Measurements from ENCODE around the gene SH3GLB1. TPM values are rescaled to one million over a fixed set of nuclear protein-coding genes. Genes with fewer than 3 reads are reported as not detected.

SH3GLB1 gene
- total and polyA plus RNA-seq, 2 donors (not counting 3 experiments of a cell fraction or from before 2014, with no cell fraction given), result 43.7 to 140 TPM

- no peaks in the 10 kb centered on the region for H3K79me2 ChIP-seq (ENCODE audit: control insufficient read depth, insufficient read depth, low read length)
- no peak overlapping the region for H2AFZ ChIP-seq (ENCODE audit: low read depth, low read length)
- ChIA-PET POLR2A (no interaction called here), CTCF (interaction anchor here (1.3 to 2.9 kb wide), 5 partner anchors 10 to 333 kb away, joined by 3 to 15 read pairs (median 12); partner anchors contain the start of gene SH3GLB1)
- no peaks in the 10 kb centered on the region for H3K27me3 ChIP-seq (ENCODE audit: control insufficient read depth in 2 of 2, insufficient read depth in 2 of 2, low read length in 2 of 2)
- BruUV-seq (replicated peaks), result no TSS peak
- TF ChIP-seq EZH2 (IDR thresholded peaks at IDR 0.05; ENCODE audit: borderline replicate concordance, low read depth, low read length, severe bottlenecking) (no peak), MAX (IDR thresholded peaks at IDR 0.05; ENCODE audit: insufficient read depth, insufficient read length) (no peak), POLR2A (IDR thresholded peaks at IDR 0.05; ENCODE audit: low read depth, low read length) (no peak), POLR2AphosphoS5 (IDR thresholded peaks at IDR 0.05; ENCODE audit: insufficient read depth, low read depth, low read length) (no peak), FOS (IDR thresholded peaks at IDR 0.05; ENCODE audit: borderline replicate concordance, insufficient read depth, low read length) (no peak)
- no peaks in the 10 kb centered on the region for H4K20me1 ChIP-seq (replicated peaks; ENCODE audit: control insufficient read depth, extremely low read depth, insufficient read depth, low read length)
- no peak for DNase-seq (ENCODE audit: low read depth, low spot score)
- intact Hi-C loops (cut with micrococcal nuclease) (no loop called here), dilution Hi-C loops (cut with MboI; ENCODE audit: extremely low pct_ligation_motif_present, low sequenced_read_pairs) (no loop called here)
- H3K9me3 ChIP-seq (replicated peaks; ENCODE audit: control insufficient read depth, insufficient read depth, low read length), result no peaks in the 10 kb centered on the region
- H3K4me2 ChIP-seq (ENCODE audit: insufficient read depth, low read length), result no peak overlapping the region
- H3K9ac ChIP-seq (replicated peaks; ENCODE audit: extremely low read depth, insufficient read depth, low read length), result no peak overlapping the region
- no peaks in the 10 kb centered on the region for H3K4me1 ChIP-seq (ENCODE audit: control insufficient read depth, extremely low read depth, insufficient read depth, low read length)
- H3K27ac ChIP-seq (ENCODE audit: insufficient read depth, low read depth, low read length), result no peak overlapping the region
- FAIRE-seq, result no peak
- H3K4me3 ChIP-seq (replicated peaks in 1 of 3; ENCODE audit: insufficient read depth in 1 of 3, low read depth in 1 of 3, low read length in 3 of 3), result no peak overlapping the region
- H3K9me1 ChIP-seq (replicated peaks; ENCODE audit: control insufficient read depth, extremely low read depth, insufficient read depth, low read length), result no peaks in the 10 kb centered on the region
- peaks cover 0 to 3% of the 10 kb centered on the region in 2 experiments for H3K36me3 ChIP-seq (ENCODE audit: control insufficient read depth in 2 of 2, extremely low read depth in 1 of 2, insufficient read depth in 2 of 2, low read length in 2 of 2)
Measured at GRCh38 chr1:86751923-86752322, 47.5 kb downstream of the SH3GLB1 start.

- DNase-seq (ENCODE audit: low read depth, low spot score) (peak; percentile 28), FAIRE-seq (peak; percentile 12)
- Histone ChIP-seq H3K4me3 (replicated peaks in 1 of 3; ENCODE audit: insufficient read depth in 1 of 3, low read depth in 1 of 3, low read length in 3 of 3) (no peak overlapping the region), H3K4me2 (ENCODE audit: insufficient read depth, low read length) (no peak overlapping the region), H2AFZ (ENCODE audit: low read depth, low read length) (no peak overlapping the region), H3K79me2 (ENCODE audit: control insufficient read depth, insufficient read depth, low read length) (no peaks in the 10 kb centered on the region), H3K27ac (ENCODE audit: insufficient read depth, low read depth, low read length) (no peak overlapping the region), H3K4me1 (ENCODE audit: control insufficient read depth, extremely low read depth, insufficient read depth, low read length) (no peaks in the 10 kb centered on the region), H3K36me3 (ENCODE audit: control insufficient read depth in 2 of 2, extremely low read depth in 1 of 2, insufficient read depth in 2 of 2, low read length in 2 of 2) (no peaks in the 10 kb centered on the region), H4K20me1 (replicated peaks; ENCODE audit: control insufficient read depth, extremely low read depth, insufficient read depth, low read length) (no peaks in the 10 kb centered on the region), H3K27me3 (ENCODE audit: control insufficient read depth in 2 of 2, insufficient read depth in 2 of 2, low read length in 2 of 2) (no peaks in the 10 kb centered on the region), H3K9me3 (replicated peaks; ENCODE audit: control insufficient read depth, insufficient read depth, low read length) (no peaks in the 10 kb centered on the region), H3K9ac (replicated peaks; ENCODE audit: extremely low read depth, insufficient read depth, low read length) (no peak overlapping the region), H3K9me1 (replicated peaks; ENCODE audit: control insufficient read depth, extremely low read depth, insufficient read depth, low read length) (no peaks in the 10 kb centered on the region)
- POLR2A ChIA-PET, result no interaction called here
- dilution Hi-C loops (cut with MboI; ENCODE audit: extremely low pct_ligation_motif_present, low sequenced_read_pairs) (no loop called here), intact Hi-C loops (cut with micrococcal nuclease) (no loop called here)
- BruUV-seq (replicated peaks), result no TSS peak
- CTCF ChIA-PET, result interaction anchor here (0.8 to 2.9 kb wide), 15 partner anchors 9 to 331 kb away, joined by 3 to 15 read pairs (median 4); partner anchors contain the start of gene SH3GLB1
- TF ChIP-seq POLR2A (IDR thresholded peaks at IDR 0.05; ENCODE audit: low read depth, low read length), result no peak
- peak in 1 of 2 donors; percentile 15 for TF ChIP-seq CTCF (IDR thresholded peaks at IDR 0.05; ENCODE audit: extremely low read depth in 1 of 2, insufficient read depth in 1 of 2, low read depth in 1 of 2, low read length in 2 of 2)
Measured at GRCh38 chr1:86753700-86754099, 49.3 kb downstream of the SH3GLB1 start.
